Measurements from ENCODE around the gene B3GAT1. TPM values are rescaled to one million over a fixed set of nuclear protein-coding genes. Genes with fewer than 3 reads are reported as not detected.

Gene B3GAT1
- polyA plus RNA-seq, 1 donor from 2014 or later: 28.2 TPM

DNA sequence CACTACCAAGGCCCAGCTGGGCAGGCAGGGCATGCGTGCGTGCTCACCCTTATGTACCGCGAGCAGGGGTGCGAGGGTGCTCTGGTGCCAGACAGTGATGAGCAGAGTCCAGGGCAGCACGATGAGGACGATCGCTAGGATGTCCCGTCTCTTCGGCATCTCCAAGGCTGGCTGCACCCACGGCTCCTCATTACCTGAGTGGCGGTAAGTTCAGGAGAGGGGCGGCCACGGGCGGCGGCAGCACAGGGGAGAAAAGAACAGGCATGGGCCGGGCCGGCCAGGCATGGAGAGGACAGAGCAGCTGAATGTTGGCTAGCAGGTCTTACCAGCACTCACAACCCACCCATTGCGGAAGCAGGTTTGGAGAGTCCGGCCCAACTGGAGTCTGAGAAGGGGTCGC is 24.5 kb downstream of the B3GAT1 start:
- no peaks in the 10 kb centered on the region for H3F3A ChIP-seq (ENCODE audit: insufficient read depth, low read length, poor library complexity, severe bottlenecking)
- H3K9me3 ChIP-seq (ENCODE audit: low read length): no peaks in the 10 kb centered on the region
- no peaks in the 10 kb centered on the region for H4K20me1 ChIP-seq (ENCODE audit: insufficient read depth)
- no peak overlapping the region for H3K9ac ChIP-seq (ENCODE audit: low read length)
- no peak overlapping the region for H3K4me2 ChIP-seq (ENCODE audit: low read length)
- TF ChIP-seq SMC3 (conservative IDR thresholded peaks at IDR 0.05; ENCODE audit: poor library complexity): no peak
- no peak for TF ChIP-seq POLR2AphosphoS5 (IDR thresholded peaks at IDR 0.05)
- TF ChIP-seq, protein P1, sequence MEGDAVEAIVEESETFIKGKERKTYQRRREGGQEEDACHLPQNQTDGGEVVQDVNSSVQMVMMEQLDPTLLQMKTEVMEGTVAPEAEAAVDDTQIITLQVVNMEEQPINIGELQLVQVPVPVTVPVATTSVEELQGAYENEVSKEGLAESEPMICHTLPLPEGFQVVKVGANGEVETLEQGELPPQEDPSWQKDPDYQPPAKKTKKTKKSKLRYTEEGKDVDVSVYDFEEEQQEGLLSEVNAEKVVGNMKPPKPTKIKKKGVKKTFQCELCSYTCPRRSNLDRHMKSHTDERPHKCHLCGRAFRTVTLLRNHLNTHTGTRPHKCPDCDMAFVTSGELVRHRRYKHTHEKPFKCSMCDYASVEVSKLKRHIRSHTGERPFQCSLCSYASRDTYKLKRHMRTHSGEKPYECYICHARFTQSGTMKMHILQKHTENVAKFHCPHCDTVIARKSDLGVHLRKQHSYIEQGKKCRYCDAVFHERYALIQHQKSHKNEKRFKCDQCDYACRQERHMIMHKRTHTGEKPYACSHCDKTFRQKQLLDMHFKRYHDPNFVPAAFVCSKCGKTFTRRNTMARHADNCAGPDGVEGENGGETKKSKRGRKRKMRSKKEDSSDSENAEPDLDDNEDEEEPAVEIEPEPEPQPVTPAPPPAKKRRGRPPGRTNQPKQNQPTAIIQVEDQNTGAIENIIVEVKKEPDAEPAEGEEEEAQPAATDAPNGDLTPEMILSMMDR (IDR thresholded peaks at IDR 0.05; ENCODE audit: poor library complexity, severe bottlenecking): no peak
- no peak for TF ChIP-seq EP300 (conservative IDR thresholded peaks at IDR 0.05; ENCODE audit: poor library complexity, severe bottlenecking)
- no peak for TF ChIP-seq EZH2 (IDR thresholded peaks at IDR 0.05; ENCODE audit: borderline replicate concordance, insufficient read depth, low read length, poor library complexity, severe bottlenecking)
- no peak for TF ChIP-seq MXI1 (conservative IDR thresholded peaks at IDR 0.05; ENCODE audit: poor library complexity, severe bottlenecking)
- TF ChIP-seq TAF1 (IDR thresholded peaks at IDR 0.05; ENCODE audit: low read depth): no peak
- no peak for TF ChIP-seq RAD21 (conservative IDR thresholded peaks at IDR 0.05)
- TF ChIP-seq, protein P2, sequence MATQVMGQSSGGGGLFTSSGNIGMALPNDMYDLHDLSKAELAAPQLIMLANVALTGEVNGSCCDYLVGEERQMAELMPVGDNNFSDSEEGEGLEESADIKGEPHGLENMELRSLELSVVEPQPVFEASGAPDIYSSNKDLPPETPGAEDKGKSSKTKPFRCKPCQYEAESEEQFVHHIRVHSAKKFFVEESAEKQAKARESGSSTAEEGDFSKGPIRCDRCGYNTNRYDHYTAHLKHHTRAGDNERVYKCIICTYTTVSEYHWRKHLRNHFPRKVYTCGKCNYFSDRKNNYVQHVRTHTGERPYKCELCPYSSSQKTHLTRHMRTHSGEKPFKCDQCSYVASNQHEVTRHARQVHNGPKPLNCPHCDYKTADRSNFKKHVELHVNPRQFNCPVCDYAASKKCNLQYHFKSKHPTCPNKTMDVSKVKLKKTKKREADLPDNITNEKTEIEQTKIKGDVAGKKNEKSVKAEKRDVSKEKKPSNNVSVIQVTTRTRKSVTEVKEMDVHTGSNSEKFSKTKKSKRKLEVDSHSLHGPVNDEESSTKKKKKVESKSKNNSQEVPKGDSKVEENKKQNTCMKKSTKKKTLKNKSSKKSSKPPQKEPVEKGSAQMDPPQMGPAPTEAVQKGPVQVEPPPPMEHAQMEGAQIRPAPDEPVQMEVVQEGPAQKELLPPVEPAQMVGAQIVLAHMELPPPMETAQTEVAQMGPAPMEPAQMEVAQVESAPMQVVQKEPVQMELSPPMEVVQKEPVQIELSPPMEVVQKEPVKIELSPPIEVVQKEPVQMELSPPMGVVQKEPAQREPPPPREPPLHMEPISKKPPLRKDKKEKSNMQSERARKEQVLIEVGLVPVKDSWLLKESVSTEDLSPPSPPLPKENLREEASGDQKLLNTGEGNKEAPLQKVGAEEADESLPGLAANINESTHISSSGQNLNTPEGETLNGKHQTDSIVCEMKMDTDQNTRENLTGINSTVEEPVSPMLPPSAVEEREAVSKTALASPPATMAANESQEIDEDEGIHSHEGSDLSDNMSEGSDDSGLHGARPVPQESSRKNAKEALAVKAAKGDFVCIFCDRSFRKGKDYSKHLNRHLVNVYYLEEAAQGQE (IDR thresholded peaks at IDR 0.05; ENCODE audit: borderline replicate concordance): no peak
- H3K79me2 ChIP-seq (replicated peaks; ENCODE audit: insufficient read depth, low read length): no peaks in the 10 kb centered on the region
- no peak overlapping the region for H3K4me3 ChIP-seq (ENCODE audit: low read length)
- H3K27ac ChIP-seq (ENCODE audit: low read length): no peak overlapping the region
- H3K9me2 ChIP-seq (ENCODE audit: insufficient read depth, low read length): no peaks in the 10 kb centered on the region
- no peak overlapping the region for H2AFZ ChIP-seq (ENCODE audit: low read depth, low read length)
- no peaks in the 10 kb centered on the region for H3K36me3 ChIP-seq (ENCODE audit: insufficient read depth, low read length)
- H3K27me3 ChIP-seq (ENCODE audit: insufficient read depth, low read depth, low read length): no peaks in the 10 kb centered on the region

DNA sequence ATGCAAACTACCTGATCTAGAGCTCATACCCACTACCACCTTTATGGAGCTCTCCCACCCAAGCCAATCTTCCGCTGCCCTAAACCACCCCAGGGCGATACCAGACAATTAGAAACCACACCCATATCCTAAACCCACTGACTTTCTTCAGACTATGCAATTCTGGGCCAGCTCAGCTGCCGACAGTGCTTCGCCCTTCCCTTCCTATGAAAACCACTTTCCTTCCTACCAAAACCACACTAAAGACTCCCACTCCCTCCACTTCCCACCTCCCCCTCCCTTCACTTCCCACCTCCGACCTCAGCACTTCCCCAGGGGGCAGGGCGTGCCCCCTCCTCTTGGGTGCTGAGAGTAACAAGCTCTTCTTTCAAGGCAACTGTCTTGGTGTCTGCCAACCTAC is 25.1 kb downstream of the B3GAT1 start:
- Histone ChIP-seq H4K20me1 (ENCODE audit: insufficient read depth) (no peaks in the 10 kb centered on the region), H3K4me3 (ENCODE audit: low read length) (no peak overlapping the region), H3K9me2 (ENCODE audit: insufficient read depth, low read length) (no peaks in the 10 kb centered on the region), H3K27ac (ENCODE audit: low read length) (no peak overlapping the region), H3K36me3 (ENCODE audit: insufficient read depth, low read length) (no peaks in the 10 kb centered on the region), H3K9me3 (ENCODE audit: low read length) (no peaks in the 10 kb centered on the region), H3K27me3 (ENCODE audit: insufficient read depth, low read depth, low read length) (no peaks in the 10 kb centered on the region), H3K9ac (ENCODE audit: low read length) (no peak overlapping the region), H3K79me2 (replicated peaks; ENCODE audit: insufficient read depth, low read length) (no peaks in the 10 kb centered on the region), H3K4me2 (ENCODE audit: low read length) (no peak overlapping the region), H2AFZ (ENCODE audit: low read depth, low read length) (no peak overlapping the region), H3F3A (ENCODE audit: insufficient read depth, low read length, poor library complexity, severe bottlenecking) (no peaks in the 10 kb centered on the region)
- TF ChIP-seq EZH2 (IDR thresholded peaks at IDR 0.05; ENCODE audit: borderline replicate concordance, insufficient read depth, low read length, poor library complexity, severe bottlenecking) (no peak), POLR2AphosphoS5 (IDR thresholded peaks at IDR 0.05) (no peak), TAF1 (IDR thresholded peaks at IDR 0.05; ENCODE audit: low read depth) (no peak), SMC3 (conservative IDR thresholded peaks at IDR 0.05; ENCODE audit: poor library complexity) (no peak), MXI1 (conservative IDR thresholded peaks at IDR 0.05; ENCODE audit: poor library complexity, severe bottlenecking) (no peak), EP300 (conservative IDR thresholded peaks at IDR 0.05; ENCODE audit: poor library complexity, severe bottlenecking) (no peak), RAD21 (conservative IDR thresholded peaks at IDR 0.05) (no peak)
- TF ChIP-seq, protein P1 (IDR thresholded peaks at IDR 0.05; ENCODE audit: poor library complexity, severe bottlenecking): no peak
- TF ChIP-seq, protein P2 (IDR thresholded peaks at IDR 0.05; ENCODE audit: borderline replicate concordance): no peak
